ENCODE measurements around the gene ANKS1B.

ANKS1B gene

DNA sequence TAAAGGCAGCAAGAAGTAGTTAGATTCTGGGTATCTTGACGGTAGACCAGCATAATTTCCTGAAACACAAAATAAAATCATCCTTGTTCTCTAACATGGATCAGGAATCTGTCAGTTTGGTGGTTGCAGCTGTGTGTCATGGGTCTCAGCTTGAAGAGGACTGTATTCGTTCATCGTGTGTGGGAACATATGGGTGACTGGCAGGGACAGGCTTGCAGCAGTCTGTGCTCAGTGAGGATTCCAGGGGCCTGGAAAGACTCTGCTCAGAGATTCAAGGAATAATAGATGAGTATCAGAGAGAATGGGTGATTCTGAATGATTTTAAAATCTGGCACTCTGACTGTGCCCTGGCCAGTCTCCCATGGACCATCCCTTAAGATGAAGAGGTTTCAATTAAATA, 918.0 kb downstream of the ANKS1B start:
- Histone ChIP-seq H3K4me3 (ENCODE audit: low read depth, low read length, poor library complexity, severe bottlenecking) (no peak overlapping the region), H3K9me2 (ENCODE audit: low read depth, low read length) (no peaks in the 10 kb centered on the region), H3K9me3 (ENCODE audit: low read length) (no peaks in the 10 kb centered on the region), H4K20me1 (ENCODE audit: insufficient read depth, low read length) (no peaks in the 10 kb centered on the region), H3K36me3 (ENCODE audit: insufficient read depth, low read length) (no peaks in the 10 kb centered on the region), H3K27me3 (ENCODE audit: insufficient read depth, low read length) (no peaks in the 10 kb centered on the region), H3K27ac (ENCODE audit: low read depth, low read length, poor library complexity, severe bottlenecking) (no peak overlapping the region), H3F3A (ENCODE audit: insufficient read depth, low read length) (no peaks in the 10 kb centered on the region), H3K79me2 (ENCODE audit: insufficient read depth, low read length) (no peaks in the 10 kb centered on the region), H3K4me2 (ENCODE audit: low read length) (no peak overlapping the region), H3K4me1 (ENCODE audit: insufficient read depth, low read length, severe bottlenecking) (no peaks in the 10 kb centered on the region), H2AFZ (ENCODE audit: low read length) (no peak overlapping the region), H3K9ac (ENCODE audit: low read length) (no peak overlapping the region)
- TF ChIP-seq CTCF (IDR thresholded peaks at IDR 0.05; ENCODE audit: low read length), result no peak
- TF ChIP-seq EZH2 (IDR thresholded peaks at IDR 0.05; ENCODE audit: borderline replicate concordance, low read length), result no peak

DNA sequence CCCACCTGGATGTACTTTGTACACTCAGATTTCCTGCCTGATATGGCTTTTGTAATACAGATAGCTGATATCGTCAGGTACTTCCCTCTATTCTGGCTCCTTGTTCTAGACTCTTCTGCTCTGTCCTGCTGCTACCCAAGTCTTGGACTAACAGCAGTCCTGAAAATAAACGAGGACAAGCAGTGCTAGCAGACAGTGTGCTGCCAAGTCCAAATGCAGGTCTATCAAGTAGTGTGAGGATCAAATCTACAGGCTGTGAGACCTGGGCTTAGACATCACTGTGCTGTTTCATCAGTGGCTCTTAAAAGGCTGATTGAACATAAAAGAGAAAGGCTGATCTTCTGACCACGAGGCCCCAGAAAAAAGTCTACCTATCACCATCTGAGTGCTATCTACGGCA, 921.6 kb downstream of the ANKS1B start:
- Histone ChIP-seq H3K9ac (ENCODE audit: low read length) (no peak overlapping the region), H3K9me2 (ENCODE audit: low read depth, low read length) (no peaks in the 10 kb centered on the region), H3K27ac (ENCODE audit: low read depth, low read length, poor library complexity, severe bottlenecking) (no peak overlapping the region), H3K36me3 (ENCODE audit: insufficient read depth, low read length) (no peaks in the 10 kb centered on the region), H3K4me2 (ENCODE audit: low read length) (no peak overlapping the region), H3K27me3 (ENCODE audit: insufficient read depth, low read length) (no peaks in the 10 kb centered on the region), H2AFZ (ENCODE audit: low read length) (no peak overlapping the region), H3K79me2 (ENCODE audit: insufficient read depth, low read length) (no peaks in the 10 kb centered on the region), H3F3A (ENCODE audit: insufficient read depth, low read length) (no peaks in the 10 kb centered on the region), H4K20me1 (ENCODE audit: insufficient read depth, low read length) (no peaks in the 10 kb centered on the region), H3K4me3 (ENCODE audit: low read depth, low read length, poor library complexity, severe bottlenecking) (no peak overlapping the region), H3K4me1 (ENCODE audit: insufficient read depth, low read length, severe bottlenecking) (no peaks in the 10 kb centered on the region), H3K9me3 (ENCODE audit: low read length) (no peaks in the 10 kb centered on the region)
- TF ChIP-seq EZH2 (IDR thresholded peaks at IDR 0.05; ENCODE audit: borderline replicate concordance, low read length) (no peak), CTCF (IDR thresholded peaks at IDR 0.05; ENCODE audit: low read length) (no peak)

DNA sequence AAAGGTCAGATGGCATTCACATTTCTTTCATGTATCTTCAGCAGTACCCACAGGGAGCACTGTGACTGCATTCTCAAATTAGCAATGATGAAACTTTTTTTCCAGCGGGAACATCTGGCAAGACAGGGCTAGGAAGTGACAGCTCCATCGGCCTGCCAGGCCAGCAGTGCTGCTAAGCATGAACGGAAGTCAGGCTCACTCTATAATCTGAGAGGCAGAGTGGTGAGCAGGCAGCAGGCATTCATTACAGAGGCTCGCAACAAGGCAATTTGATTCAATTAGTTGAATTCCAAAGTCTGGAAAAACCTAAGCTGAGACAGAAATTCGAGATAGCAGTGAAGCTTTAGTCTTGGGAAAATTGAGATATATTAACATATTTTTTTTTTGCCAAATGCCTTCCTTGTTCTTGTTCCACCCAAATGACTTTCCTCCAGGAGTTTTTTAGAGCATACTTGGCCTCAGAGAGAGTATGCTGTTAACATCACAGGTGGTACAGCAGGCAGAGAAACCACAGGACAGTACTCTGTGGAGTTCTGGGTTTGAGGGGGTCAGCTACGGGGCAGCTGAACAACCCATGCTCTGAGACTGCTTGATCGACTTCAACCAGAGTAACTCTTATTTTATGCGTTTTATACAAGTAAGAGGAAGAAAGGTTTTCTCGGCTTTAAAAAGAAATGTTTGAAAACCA, 924.8 kb downstream of the ANKS1B start:
- Histone ChIP-seq H3K27me3 (ENCODE audit: insufficient read depth, low read length) (no peaks in the 10 kb centered on the region), H3K79me2 (ENCODE audit: insufficient read depth, low read length) (no peaks in the 10 kb centered on the region), H2AFZ (ENCODE audit: low read length) (no peak overlapping the region), H3K36me3 (ENCODE audit: insufficient read depth, low read length) (no peaks in the 10 kb centered on the region), H3F3A (ENCODE audit: insufficient read depth, low read length) (no peaks in the 10 kb centered on the region), H4K20me1 (ENCODE audit: insufficient read depth, low read length) (no peaks in the 10 kb centered on the region), H3K9me3 (ENCODE audit: low read length) (no peaks in the 10 kb centered on the region), H3K4me3 (ENCODE audit: low read depth, low read length, poor library complexity, severe bottlenecking) (no peak overlapping the region), H3K9me2 (ENCODE audit: low read depth, low read length) (no peaks in the 10 kb centered on the region), H3K9ac (ENCODE audit: low read length) (no peak overlapping the region), H3K4me1 (ENCODE audit: insufficient read depth, low read length, severe bottlenecking) (no peaks in the 10 kb centered on the region), H3K4me2 (ENCODE audit: low read length) (no peak overlapping the region), H3K27ac (ENCODE audit: low read depth, low read length, poor library complexity, severe bottlenecking) (no peak overlapping the region)
- no peak for TF ChIP-seq CTCF (IDR thresholded peaks at IDR 0.05; ENCODE audit: low read length)
- TF ChIP-seq EZH2 (IDR thresholded peaks at IDR 0.05; ENCODE audit: borderline replicate concordance, low read length), result no peak

Measured in OCI-LY1 (cell line).